ENCODE measurements around the gene DNAH3.

DNA sequence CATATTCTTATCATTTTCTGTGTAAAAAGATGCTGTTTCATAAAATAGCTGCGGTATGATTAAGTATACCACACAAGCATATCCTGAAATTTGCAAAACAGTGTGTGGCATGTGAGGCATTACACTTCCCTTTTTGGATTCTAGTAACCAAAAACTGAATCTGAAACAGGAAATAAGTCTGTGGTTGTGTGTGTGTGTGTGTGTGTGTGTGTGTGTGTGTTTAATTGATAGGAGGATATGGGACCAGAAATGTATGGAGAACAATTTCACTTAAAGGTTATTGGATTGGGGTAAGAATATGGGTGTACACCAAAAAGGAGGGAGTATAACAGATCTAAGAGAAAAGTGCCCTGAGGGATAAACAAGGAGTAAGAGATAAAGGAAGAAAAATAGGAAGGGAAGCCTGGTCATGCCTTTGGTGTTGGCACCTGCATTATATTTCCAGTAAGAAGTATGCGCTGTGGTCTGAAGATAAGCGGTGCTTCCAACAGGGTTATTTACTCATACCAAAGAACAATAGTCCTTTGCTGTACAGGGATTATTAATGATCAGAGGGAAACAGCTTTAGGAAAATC is 246.1 kb downstream of the DNAH3 start:
- TF ChIP-seq POLR2A (IDR thresholded peaks at IDR 0.05): no peak
- TF ChIP-seq, protein P1, sequence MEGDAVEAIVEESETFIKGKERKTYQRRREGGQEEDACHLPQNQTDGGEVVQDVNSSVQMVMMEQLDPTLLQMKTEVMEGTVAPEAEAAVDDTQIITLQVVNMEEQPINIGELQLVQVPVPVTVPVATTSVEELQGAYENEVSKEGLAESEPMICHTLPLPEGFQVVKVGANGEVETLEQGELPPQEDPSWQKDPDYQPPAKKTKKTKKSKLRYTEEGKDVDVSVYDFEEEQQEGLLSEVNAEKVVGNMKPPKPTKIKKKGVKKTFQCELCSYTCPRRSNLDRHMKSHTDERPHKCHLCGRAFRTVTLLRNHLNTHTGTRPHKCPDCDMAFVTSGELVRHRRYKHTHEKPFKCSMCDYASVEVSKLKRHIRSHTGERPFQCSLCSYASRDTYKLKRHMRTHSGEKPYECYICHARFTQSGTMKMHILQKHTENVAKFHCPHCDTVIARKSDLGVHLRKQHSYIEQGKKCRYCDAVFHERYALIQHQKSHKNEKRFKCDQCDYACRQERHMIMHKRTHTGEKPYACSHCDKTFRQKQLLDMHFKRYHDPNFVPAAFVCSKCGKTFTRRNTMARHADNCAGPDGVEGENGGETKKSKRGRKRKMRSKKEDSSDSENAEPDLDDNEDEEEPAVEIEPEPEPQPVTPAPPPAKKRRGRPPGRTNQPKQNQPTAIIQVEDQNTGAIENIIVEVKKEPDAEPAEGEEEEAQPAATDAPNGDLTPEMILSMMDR (IDR thresholded peaks at IDR 0.05): no peak
